H4 (cell line): ENCODE measurements around the gene LY6G5B. TPM values are rescaled to one million over a fixed set of nuclear protein-coding genes. Genes with fewer than 3 reads are reported as not detected.

Experiments
- DNase-seq: peaks from one replicate; pipeline ENCODE4 v3.0.0-alpha.2; 2015; ENCODE audit warnings: low spot score
- total RNA-seq: library from RNA; depleted of rRNA; stranded (reverse); fragments of >200 nt; shearing (Covaris generic); gene quantifications from 2 replicates; pipeline ENCODE4 v1.2.3, GENCODE V29; 2014; rRNA removed

Gene LY6G5B
- total RNA-seq: not detected in 2 replicates

- DNase-seq: no peak
These were observed at the start of gene LY6G5B for GRCh38 chr6:31669676-31670075. Gene LY6G5B, plus strand, starts transcription at chr6:31669976. Its CDS starts 975 bp downstream, at chr6:31670951.

GRCh38 chr6:31620586-31621319 lies 49.0 kb upstream of the LY6G5B start, which contains the start of gene PRRC2A:
Gene PRRC2A, plus strand, starts transcription at chr6:31620715. Its CDS starts 2,075 bp downstream, at chr6:31622790.
- peak; percentile 66 for DNase-seq

GRCh38 chr6:31621320-31621939 lies 48.3 kb upstream of the LY6G5B start:
- no peak for DNase-seq

- DNase-seq: no peak
These were observed 47.8 kb upstream of the LY6G5B start for GRCh38 chr6:31621991-31622390.

- no peak for DNase-seq
These were observed 47.1 kb upstream of the LY6G5B start for GRCh38 chr6:31622684-31623091.

- DNase-seq: no peak
These were observed 45.7 kb upstream of the LY6G5B start for GRCh38 chr6:31624070-31624469.

GRCh38 chr6:31626952-31627351 lies 42.8 kb upstream of the LY6G5B start:
- no peak for DNase-seq

GRCh38 chr6:31627690-31628287 lies 42.0 kb upstream of the LY6G5B start:
- no peak for DNase-seq

- no peak for DNase-seq
These were observed 40.8 kb upstream of the LY6G5B start for GRCh38 chr6:31629014-31629413.

- no peak for DNase-seq
These were observed 39.4 kb upstream of the LY6G5B start for GRCh38 chr6:31630177-31630934.

GRCh38 chr6:31631209-31631608 lies 38.6 kb upstream of the LY6G5B start:
- no peak for DNase-seq

- no peak for DNase-seq
These were observed 38.0 kb upstream of the LY6G5B start for GRCh38 chr6:31631681-31632278.

- no peak for DNase-seq
These were observed 37.4 kb upstream of the LY6G5B start for GRCh38 chr6:31632279-31632946.

- no peak for DNase-seq
These were observed 36.3 kb upstream of the LY6G5B start for GRCh38 chr6:31633447-31633846.

GRCh38 chr6:31634131-31634530 lies 35.6 kb upstream of the LY6G5B start:
- no peak for DNase-seq

- no peak for DNase-seq
These were observed 34.7 kb upstream of the LY6G5B start for GRCh38 chr6:31634969-31635575.

- DNase-seq: no peak
These were observed 32.8 kb upstream of the LY6G5B start for GRCh38 chr6:31636698-31637596.

- no peak for DNase-seq
These were observed 30.7 kb upstream of the LY6G5B start for GRCh38 chr6:31639043-31639442.

- no peak for DNase-seq
These were observed 30.3 kb upstream of the LY6G5B start for GRCh38 chr6:31639449-31639861.

GRCh38 chr6:31640612-31641011 lies 29.2 kb upstream of the LY6G5B start:
- no peak for DNase-seq
